ENCODE measurements around the gene NELL1.

The NELL1 gene

GRCh38 chr11:21456186-21456585 lies 786.8 kb downstream of the NELL1 start:
- no peak for DNase-seq

GRCh38 chr11:21460082-21460481 lies 790.7 kb downstream of the NELL1 start:
- no peak for DNase-seq

GRCh38 chr11:21461701-21462100 lies 792.3 kb downstream of the NELL1 start:
- no peak for DNase-seq

GRCh38 chr11:21464601-21465193 lies 795.3 kb downstream of the NELL1 start:
- no peak for DNase-seq

- no peak for DNase-seq
Measured at GRCh38 chr11:21465203-21465602, 795.8 kb downstream of the NELL1 start.

- no peak for DNase-seq
Measured at GRCh38 chr11:21465920-21466319, 796.5 kb downstream of the NELL1 start.

- no peak for DNase-seq
Measured at GRCh38 chr11:21470521-21470920, 801.1 kb downstream of the NELL1 start.

GRCh38 chr11:21472261-21472660 lies 802.9 kb downstream of the NELL1 start:
- no peak for DNase-seq

GRCh38 chr11:21474529-21474928 lies 805.1 kb downstream of the NELL1 start:
- no peak for DNase-seq

GRCh38 chr11:21475276-21475675 lies 805.9 kb downstream of the NELL1 start:
- DNase-seq = no peak

- DNase-seq = no peak
Measured at GRCh38 chr11:21476588-21476987, 807.2 kb downstream of the NELL1 start.

GRCh38 chr11:21480240-21480639 lies 810.9 kb downstream of the NELL1 start:
- no peak for DNase-seq

GRCh38 chr11:21481255-21481654 lies 811.9 kb downstream of the NELL1 start:
- no peak for DNase-seq

GRCh38 chr11:21484039-21484438 lies 814.7 kb downstream of the NELL1 start:
- DNase-seq = no peak

- DNase-seq = no peak
Measured at GRCh38 chr11:21485006-21485405, 815.6 kb downstream of the NELL1 start.

- DNase-seq = no peak
Measured at GRCh38 chr11:21485426-21485825, 816.0 kb downstream of the NELL1 start.

- DNase-seq = no peak
Measured at GRCh38 chr11:21489416-21490115, 820.2 kb downstream of the NELL1 start.

GRCh38 chr11:21492931-21493330 lies 823.5 kb downstream of the NELL1 start:
- no peak for DNase-seq

- DNase-seq = no peak
Measured at GRCh38 chr11:21494946-21495345, 825.6 kb downstream of the NELL1 start.

GRCh38 chr11:21495879-21496278 lies 826.5 kb downstream of the NELL1 start:
- no peak for DNase-seq

- DNase-seq = no peak
Measured at GRCh38 chr11:21501245-21501644, 831.9 kb downstream of the NELL1 start.

GRCh38 chr11:21505070-21505469 lies 835.7 kb downstream of the NELL1 start:
- no peak for DNase-seq

- peak; percentile 28 for DNase-seq
Measured at GRCh38 chr11:21511835-21512440, 842.6 kb downstream of the NELL1 start.

- DNase-seq = no peak
Measured at GRCh38 chr11:21514316-21514715, 844.9 kb downstream of the NELL1 start.

GRCh38 chr11:21520244-21520643 lies 850.9 kb downstream of the NELL1 start:
- no peak for DNase-seq
